GM19240 (cell line): ENCODE results near the gene DPAGT1.
"Not testable (repeated sequence)": the region's sequence is repeated elsewhere in the genome, so short reads cannot be mapped to it uniquely, and the experiment has no call there.

Source experiments
- DNase-seq: peaks from one replicate; pipeline ENCODE4 v3.0.0; 2011; ENCODE audit warnings: low spot score; ENCODE audit not compliant: insufficient read length

DPAGT1 gene

GRCh38 chr11:119059128-119059527 lies 42.5 kb downstream of the DPAGT1 start:
- DNase-seq: not testable (repeated sequence)

- DNase-seq: peak; percentile 99
These were observed 44.5 kb downstream of the DPAGT1 start, which contains the start of gene HYOU1 for GRCh38 chr11:119057000-119057769. Gene HYOU1 (minus strand): TSS chr11:119057205. CDS start chr11:119056160, 1,045 bp downstream.

- DNase-seq: peak; percentile 35
These were observed 45.1 kb downstream of the DPAGT1 start for GRCh38 chr11:119056421-119056999.

GRCh38 chr11:119055901-119056300 lies 45.8 kb downstream of the DPAGT1 start:
- DNase-seq: no peak

- DNase-seq: no peak
These were observed 47.2 kb downstream of the DPAGT1 start for GRCh38 chr11:119054418-119054817.

- DNase-seq: no peak
These were observed 49.4 kb downstream of the DPAGT1 start for GRCh38 chr11:119052163-119052814.

GRCh38 chr11:119051440-119052162 lies 50.1 kb downstream of the DPAGT1 start:
- DNase-seq: no peak

- DNase-seq: no peak
These were observed 52.6 kb downstream of the DPAGT1 start for GRCh38 chr11:119049081-119049480.

- no peak for DNase-seq
These were observed 53.0 kb downstream of the DPAGT1 start for GRCh38 chr11:119048644-119049043.

- no peak for DNase-seq
These were observed 54.4 kb downstream of the DPAGT1 start for GRCh38 chr11:119047205-119047604.
